ENCODE results near the gene NPSR1.
"Not testable (repeated sequence)": the region's sequence is repeated elsewhere in the genome, so short reads cannot be mapped to it uniquely, and the experiment has no call there.

The NPSR1 gene

DNA sequence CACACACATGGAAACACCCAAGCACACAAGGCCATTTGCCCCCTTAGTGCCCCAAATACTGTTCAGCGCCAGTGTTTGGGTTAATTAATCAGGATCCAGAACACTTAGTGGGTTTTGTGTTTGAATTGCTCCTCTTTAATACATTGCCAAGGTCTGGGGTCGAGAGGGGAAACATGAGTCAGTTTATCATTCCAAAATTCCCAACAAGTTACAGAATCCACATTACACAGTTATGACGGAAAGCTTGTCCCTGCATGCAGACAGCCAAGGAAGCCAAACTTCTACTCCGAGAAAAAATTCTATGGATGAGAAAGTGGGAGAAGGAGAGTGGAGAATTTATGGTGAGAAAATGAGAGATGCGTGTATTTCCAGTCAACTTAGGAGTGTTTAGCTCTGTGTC, 189.0 kb downstream of the NPSR1 start:
- in situ Hi-C loops (cut with HindIII; ENCODE audit: low pct_unique_long_range_greater_than_20kb, low sequenced_read_pairs), result no loop called here
- no peak for DNase-seq (ENCODE audit: low read depth in 1 of 2, low spot score in 1 of 2)
- TF ChIP-seq JUND (IDR thresholded peaks at IDR 0.05; ENCODE audit: low read depth), result no peak

DNA sequence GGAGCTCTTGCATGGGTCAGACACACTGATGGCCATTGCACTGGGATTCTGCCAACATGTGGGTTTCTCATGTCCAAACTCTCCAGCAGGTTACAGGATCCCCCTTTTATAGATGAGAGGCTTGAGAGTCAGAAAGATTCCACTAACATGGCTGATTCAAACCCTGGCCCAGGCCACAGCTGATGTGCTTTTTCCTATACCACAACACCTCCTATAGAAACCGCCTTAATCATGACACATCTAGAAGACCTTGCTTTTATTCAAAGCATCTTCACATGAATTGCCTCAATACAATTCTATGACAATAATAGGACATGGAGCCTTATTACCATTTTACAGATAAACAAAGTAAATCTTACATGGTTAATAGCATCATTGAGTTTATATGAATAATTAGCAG, 190.7 kb downstream of the NPSR1 start:
- no peak for TF ChIP-seq JUND (IDR thresholded peaks at IDR 0.05; ENCODE audit: low read depth)
- no peak for DNase-seq (ENCODE audit: low read depth in 1 of 2, low spot score in 1 of 2)
- in situ Hi-C loops (cut with HindIII; ENCODE audit: low pct_unique_long_range_greater_than_20kb, low sequenced_read_pairs), result no loop called here

DNA sequence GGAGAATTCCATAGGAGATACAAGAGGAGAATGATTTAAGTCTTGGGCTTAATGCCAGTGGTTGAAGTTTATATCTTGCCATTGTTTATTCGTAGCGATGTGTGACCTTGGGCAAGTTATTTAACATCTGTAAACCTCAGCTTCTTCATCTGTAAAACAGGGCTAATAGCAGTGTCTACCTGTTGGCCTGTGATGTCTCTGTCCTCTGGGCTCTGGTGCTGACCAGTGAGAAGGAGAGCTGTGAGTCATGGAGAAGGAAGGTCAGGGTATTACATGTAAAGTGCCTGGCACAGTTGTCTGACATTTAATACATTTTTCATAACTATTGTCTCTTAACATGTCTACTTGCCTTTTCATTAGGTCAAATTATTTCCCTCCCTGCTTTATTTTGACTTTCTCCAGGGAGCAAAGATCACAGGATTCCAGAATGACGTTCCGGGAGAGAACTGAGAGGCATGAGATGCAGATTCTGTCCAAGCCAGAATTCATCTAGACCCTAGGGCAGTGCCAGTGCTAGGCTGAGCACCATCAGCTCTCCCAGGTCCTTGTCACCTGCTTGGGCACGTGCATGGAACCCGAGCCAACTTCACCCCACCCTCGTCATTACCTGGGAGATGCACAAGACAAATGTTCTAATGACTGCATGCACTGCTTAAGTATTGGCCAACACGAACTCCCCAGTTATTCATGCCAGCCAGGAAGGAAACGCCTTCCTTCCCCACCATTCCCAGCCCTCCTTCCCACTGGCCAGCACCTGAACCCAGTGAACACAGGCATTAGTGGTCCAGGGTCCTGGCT, 191.3 kb downstream of the NPSR1 start:
- peak in 1 of 2 experiments; percentile 64 for DNase-seq (ENCODE audit: low read depth in 1 of 2, low spot score in 1 of 2)
- in situ Hi-C loops (cut with HindIII; ENCODE audit: low pct_unique_long_range_greater_than_20kb, low sequenced_read_pairs), result no loop called here
- TF ChIP-seq JUND (IDR thresholded peaks at IDR 0.05; ENCODE audit: low read depth), result no peak

DNA sequence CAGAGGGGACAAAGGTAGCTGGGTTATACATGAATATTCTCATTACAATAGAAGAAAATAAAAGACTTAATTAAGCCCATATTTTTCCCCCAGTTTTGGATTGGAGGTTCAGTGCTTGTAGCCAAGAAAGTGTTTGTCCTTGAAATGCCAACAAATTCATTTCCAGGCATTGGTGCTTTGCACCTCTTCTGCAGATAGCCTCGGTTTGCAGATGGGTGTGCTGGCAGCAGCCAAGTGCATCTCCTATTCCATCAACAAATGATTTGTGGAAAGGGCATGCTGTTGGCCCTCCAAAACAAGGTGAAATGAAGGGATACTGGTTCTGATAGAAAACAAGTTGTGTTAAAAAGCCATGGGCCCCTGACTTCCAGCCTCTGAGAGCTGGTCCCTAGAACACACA, 192.0 kb downstream of the NPSR1 start:
- no peak for TF ChIP-seq JUND (IDR thresholded peaks at IDR 0.05; ENCODE audit: low read depth)
- in situ Hi-C loops (cut with HindIII; ENCODE audit: low pct_unique_long_range_greater_than_20kb, low sequenced_read_pairs), result no loop called here

DNA sequence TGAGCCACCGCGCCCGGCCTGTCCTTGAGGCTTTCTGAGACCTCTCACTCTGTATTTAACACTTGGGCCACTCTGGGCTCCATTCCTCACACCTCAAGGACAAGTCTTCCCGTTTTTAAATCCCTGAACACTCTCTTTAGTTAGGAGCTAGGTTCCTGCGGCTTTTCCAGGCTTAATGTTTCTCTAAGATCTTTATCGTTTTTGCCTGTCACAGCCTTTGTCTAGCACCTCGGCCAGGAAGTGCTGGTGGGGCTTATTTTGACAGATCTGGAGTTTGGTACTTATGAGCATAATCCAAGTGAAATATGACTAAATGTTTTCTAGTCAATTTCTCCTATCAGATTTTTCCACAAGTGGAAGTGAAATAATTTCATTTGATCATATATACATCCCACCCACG, 192.7 kb downstream of the NPSR1 start:
- no peak for TF ChIP-seq JUND (IDR thresholded peaks at IDR 0.05; ENCODE audit: low read depth)
- in situ Hi-C loops (cut with HindIII; ENCODE audit: low pct_unique_long_range_greater_than_20kb, low sequenced_read_pairs), result no loop called here
- DNase-seq (ENCODE audit: low read depth in 1 of 2, low spot score in 1 of 2), result peak in 1 of 2 experiments; percentile 50

More for the DNA sequence above, 192.0 kb downstream of the NPSR1 start:
- no peak for DNase-seq (ENCODE audit: low read depth in 1 of 2, low spot score in 1 of 2)

DNA sequence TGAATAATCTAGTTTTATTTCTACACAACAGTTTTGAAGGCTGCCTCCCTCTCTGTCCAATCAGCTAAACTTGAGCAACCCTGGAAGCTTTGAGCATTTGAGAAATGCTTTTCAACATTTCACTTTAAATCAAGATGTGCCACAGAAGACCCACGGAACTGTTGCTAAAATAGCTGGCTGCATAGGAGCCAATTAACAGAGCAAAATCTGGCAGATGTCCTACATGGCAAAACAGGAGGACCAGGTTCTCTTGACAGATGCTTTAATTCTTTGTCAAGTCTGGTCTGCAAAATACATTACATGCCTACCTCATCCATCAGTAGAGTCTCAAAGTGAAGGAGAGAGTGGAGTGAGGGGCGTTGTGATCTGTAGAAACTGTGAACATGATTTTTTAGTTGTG, 193.4 kb downstream of the NPSR1 start:
- in situ Hi-C loops (cut with HindIII; ENCODE audit: low pct_unique_long_range_greater_than_20kb, low sequenced_read_pairs), result no loop called here
- no peak for DNase-seq (ENCODE audit: low read depth in 1 of 2, low spot score in 1 of 2)
- no peak for TF ChIP-seq JUND (IDR thresholded peaks at IDR 0.05; ENCODE audit: low read depth)

DNA sequence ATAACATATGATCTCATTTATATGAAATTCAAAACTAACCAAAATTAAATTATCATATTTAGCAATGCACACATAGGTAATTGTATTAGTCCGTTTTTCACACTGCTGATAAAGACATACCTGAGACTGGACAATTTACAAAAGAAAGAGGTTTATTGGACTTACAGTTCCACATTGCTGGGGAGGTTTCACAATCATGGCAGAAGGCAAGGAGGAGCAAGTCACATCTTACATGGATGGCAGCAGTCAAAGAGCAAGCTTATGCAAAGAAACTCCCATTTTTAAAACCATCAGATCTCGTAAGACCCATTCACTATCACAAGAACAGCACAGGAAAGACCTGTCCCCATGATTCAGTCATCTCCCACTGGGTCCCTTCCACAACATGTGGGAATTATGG, 200.4 kb downstream of the NPSR1 start:
- DNase-seq (ENCODE audit: low read depth in 1 of 2, low spot score in 1 of 2); in situ Hi-C loops (cut with HindIII; ENCODE audit: low pct_unique_long_range_greater_than_20kb, low sequenced_read_pairs): not testable (repeated sequence)

DNA sequence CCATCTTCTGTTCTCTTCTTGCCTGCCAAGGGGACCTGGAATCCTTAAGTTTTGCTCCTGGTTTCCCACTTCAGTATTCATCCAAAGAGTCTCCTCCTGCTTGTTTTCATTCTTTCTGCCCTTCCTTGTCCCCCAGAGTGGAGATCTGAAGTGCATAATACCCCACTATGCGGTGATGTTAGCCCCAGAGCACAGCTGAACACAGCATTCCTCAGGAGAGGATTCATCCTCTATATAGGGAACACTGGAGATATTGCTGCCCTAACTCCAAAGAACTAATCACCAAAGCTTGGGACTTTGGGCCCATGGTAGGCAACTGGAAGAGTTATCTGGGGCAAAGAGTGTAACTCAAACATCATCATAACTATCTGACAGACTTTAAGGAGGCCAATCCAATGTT, 201.3 kb downstream of the NPSR1 start:
- in situ Hi-C loops (cut with HindIII; ENCODE audit: low pct_unique_long_range_greater_than_20kb, low sequenced_read_pairs); DNase-seq (ENCODE audit: low read depth in 1 of 2, low spot score in 1 of 2): not testable (repeated sequence)

DNA sequence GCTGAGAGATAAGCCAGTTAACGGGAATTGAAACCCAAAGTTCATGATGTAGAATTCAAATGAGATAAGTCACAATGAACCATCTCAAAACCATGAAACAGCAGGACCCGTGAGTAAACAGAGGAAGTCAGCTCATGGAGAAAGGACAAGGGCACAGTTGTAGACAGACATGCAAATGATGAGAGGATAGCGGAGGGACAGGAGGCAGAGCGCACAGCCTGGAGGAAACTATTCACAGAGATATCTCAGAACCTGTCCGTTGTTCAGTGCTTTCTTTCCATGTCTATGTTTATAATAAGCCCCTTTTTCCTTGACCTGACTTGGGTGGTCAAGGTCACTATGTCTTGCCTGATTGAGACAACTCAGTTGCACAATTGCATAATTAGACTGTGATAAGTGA, 208.2 kb downstream of the NPSR1 start:
- DNase-seq (ENCODE audit: low read depth in 1 of 2, low spot score in 1 of 2); in situ Hi-C loops (cut with HindIII; ENCODE audit: low pct_unique_long_range_greater_than_20kb, low sequenced_read_pairs): not testable (repeated sequence)

DNA sequence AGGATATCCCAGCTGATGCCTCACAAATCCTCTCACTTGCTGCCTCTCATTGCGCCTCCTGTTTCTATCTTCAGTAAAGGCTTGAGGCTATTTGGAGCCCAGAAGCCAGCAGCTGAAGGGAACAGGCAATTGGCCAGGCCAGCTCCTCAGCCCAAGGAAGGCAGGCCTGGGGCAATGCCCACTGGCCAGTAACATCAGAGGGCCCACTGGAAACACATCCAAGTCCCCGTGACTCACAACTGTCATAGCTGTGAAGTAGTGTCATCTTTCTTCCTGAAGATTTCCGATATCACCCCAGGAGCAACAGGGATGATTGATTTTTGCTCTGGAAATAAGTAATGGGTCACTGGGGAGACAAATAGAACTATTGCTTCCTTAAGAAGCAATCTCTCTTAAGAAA, 209.3 kb downstream of the NPSR1 start:
- DNase-seq (ENCODE audit: low read depth in 1 of 2, low spot score in 1 of 2); in situ Hi-C loops (cut with HindIII; ENCODE audit: low pct_unique_long_range_greater_than_20kb, low sequenced_read_pairs): not testable (repeated sequence)

DNA sequence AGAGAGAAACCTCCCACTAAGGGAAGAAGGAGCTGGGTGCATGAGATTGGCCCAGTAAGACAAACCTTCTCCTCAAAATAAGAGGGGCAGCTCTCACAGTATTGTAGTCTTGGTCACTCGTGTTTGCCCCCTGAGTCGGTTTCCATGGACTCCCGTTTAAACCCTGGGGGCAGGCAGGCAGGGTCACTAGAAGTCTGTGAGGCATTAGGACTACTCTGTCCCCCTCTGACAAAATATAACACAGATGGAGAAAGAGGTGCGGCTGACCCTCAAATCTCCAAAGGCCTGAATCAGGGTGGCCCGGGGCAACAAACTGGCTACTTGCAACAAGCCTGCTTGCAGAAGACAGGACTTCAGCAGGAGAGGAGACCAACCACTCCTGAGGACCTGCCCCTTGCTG, 210.6 kb downstream of the NPSR1 start:
- DNase-seq (ENCODE audit: low read depth in 1 of 2, low spot score in 1 of 2); in situ Hi-C loops (cut with HindIII; ENCODE audit: low pct_unique_long_range_greater_than_20kb, low sequenced_read_pairs): not testable (repeated sequence)

DNA sequence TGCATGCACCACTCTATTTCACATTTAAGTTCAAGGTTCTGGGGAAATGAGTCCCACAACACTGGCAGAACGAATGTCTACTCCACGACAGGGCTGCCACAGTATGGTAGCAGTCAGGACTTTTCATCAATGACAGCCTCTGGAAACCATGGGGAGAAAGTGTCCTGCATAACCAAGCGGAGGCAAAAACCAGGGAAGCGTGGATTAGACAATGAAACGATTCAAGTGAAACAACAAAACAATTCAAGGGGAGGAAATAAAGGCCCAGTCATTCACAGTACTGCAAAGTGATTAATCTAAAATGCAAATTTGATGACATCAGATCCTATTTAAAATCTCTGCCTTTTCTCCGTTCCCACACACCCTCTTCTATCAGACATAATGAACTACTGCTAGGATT, 211.0 kb downstream of the NPSR1 start:
- TF ChIP-seq JUND (IDR thresholded peaks at IDR 0.05; ENCODE audit: low read depth), result no peak
- in situ Hi-C loops (cut with HindIII; ENCODE audit: low pct_unique_long_range_greater_than_20kb, low sequenced_read_pairs), result no loop called here
- no peak for DNase-seq (ENCODE audit: low read depth in 1 of 2, low spot score in 1 of 2)

DNA sequence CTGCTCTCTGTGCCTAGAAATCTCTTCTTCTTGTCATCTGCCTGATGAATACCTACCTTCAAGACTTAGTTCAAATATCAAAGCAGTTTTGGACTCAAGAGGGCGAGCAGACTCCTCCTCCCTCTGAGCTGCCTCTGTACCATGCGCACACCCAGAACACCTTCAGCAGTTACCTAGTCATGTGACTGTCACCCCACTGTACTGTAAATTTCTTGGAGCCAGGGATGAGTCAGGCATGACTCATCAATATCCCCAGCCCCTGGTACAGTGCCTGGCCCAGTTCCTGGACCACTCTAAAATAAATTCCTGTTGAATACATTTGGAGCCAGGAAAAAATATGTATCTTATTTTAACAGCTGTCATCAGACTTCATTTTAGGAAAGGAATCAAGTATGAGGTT, 212.0 kb downstream of the NPSR1 start:
- in situ Hi-C loops (cut with HindIII; ENCODE audit: low pct_unique_long_range_greater_than_20kb, low sequenced_read_pairs); DNase-seq (ENCODE audit: low read depth in 1 of 2, low spot score in 1 of 2): not testable (repeated sequence)

DNA sequence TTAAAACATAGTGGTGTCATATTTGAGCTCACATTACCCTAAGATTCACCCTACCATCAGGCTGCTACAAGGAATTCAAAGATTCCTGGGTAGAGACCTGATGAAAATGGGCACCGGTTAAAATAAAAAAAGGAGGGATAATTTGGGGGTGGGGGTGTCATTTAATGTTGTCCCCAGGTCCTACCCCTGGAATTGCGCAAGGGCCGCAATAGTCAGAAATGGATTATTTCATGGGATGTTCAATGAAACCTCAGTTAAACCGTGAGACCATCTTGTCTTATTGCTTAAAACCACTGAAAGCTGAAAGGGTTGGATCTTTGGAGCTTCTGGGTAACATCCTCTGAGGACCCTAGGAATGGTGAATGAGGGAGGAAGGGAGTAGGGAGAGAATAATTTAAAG, 216.3 kb downstream of the NPSR1 start:
- DNase-seq (ENCODE audit: low read depth in 1 of 2, low spot score in 1 of 2); in situ Hi-C loops (cut with HindIII; ENCODE audit: low pct_unique_long_range_greater_than_20kb, low sequenced_read_pairs): not testable (repeated sequence)

Data from T47D (cell line).